GM23338 (cell line): ENCODE measurements around the gene FRK.

Experiments used
- CREB1 ChIP-seq: fragments of 250-450 bp; sonication (Bioruptor Pico); IDR thresholded peaks from 2 replicates; pipeline ENCODE4 v1.5.0; 2020; ENCODE audit warnings: low read depth, mild to moderate bottlenecking, moderate library complexity
- CTCF ChIP-seq, 2 experiments: fragments of 200-600 bp in 1 of 2; sonication (generic) in 1 of 2; conservative IDR thresholded peaks; 2 replicates each; pipeline versions ENCODE4 v1.5.1 to v1.6.1; 2016 to 2017; ENCODE audit warnings: antibody characterized with exemption in 2 of 2, low read depth in 2 of 2, mild to moderate bottlenecking in 2 of 2, moderate library complexity in 1 of 2
- EZH2 ChIP-seq: fragments of 200-600 bp; sonication (generic); IDR thresholded peaks from one replicate; pipeline ENCODE4 v1.8.0; 2017; ENCODE audit warnings: antibody characterized with exemption, mild to moderate bottlenecking, low read depth; ENCODE audit not compliant: unreplicated experiment
- EZH2phosphoT487 ChIP-seq: fragments of 200-600 bp; sonication (generic); IDR thresholded peaks from one replicate; pipeline ENCODE4 v1.8.1; 2018; ENCODE audit warnings: antibody characterized with exemption; ENCODE audit not compliant: unreplicated experiment
- JUNB ChIP-seq: IDR thresholded peaks from one replicate; pipeline ENCODE4 v1.6.1; 2016; ENCODE audit warnings: antibody characterized with exemption; ENCODE audit not compliant: unreplicated experiment
- NANOG ChIP-seq: IDR thresholded peaks from 2 replicates; pipeline ENCODE4 v1.6.1; 2016; ENCODE audit warnings: antibody characterized with exemption, borderline replicate concordance
- POLR2AphosphoS5 ChIP-seq: IDR thresholded peaks from 2 replicates; pipeline ENCODE4 v1.6.1; 2016; ENCODE audit warnings: antibody characterized with exemption, low read depth
- REST ChIP-seq: IDR thresholded peaks from one replicate; pipeline ENCODE4 v1.6.1; 2018; ENCODE audit warnings: antibody characterized with exemption; ENCODE audit not compliant: unreplicated experiment
- ZNF114 ChIP-seq: fragments of 250-450 bp; sonication (Bioruptor Pico); IDR thresholded peaks from 2 replicates; pipeline ENCODE4 v1.5.0; 2020; ENCODE audit warnings: mild to moderate bottlenecking, moderate library complexity
- ZNF462 ChIP-seq: fragments of 250-450 bp; sonication (Bioruptor Pico); IDR thresholded peaks from 2 replicates; pipeline ENCODE4 v1.5.0; 2020; ENCODE audit warnings: mild to moderate bottlenecking, moderate library complexity

- TF ChIP-seq ZNF114 (no peak), EZH2 (no peak), POLR2AphosphoS5 (no peak), CTCF (conservative IDR thresholded peaks at IDR 0.05; ENCODE audit: low read depth in 2 of 2) (no peak), REST (no peak), ZNF462 (CRISPR knock-in tag) (no peak), EZH2phosphoT487 (no peak), JUNB (no peak), CREB1 (no peak), NANOG (no peak)
Measured at GRCh38 chr6:116108836-116109235, 48.1 kb upstream of the FRK start.
